ENCODE results near the gene LAMA5. TPM values are rescaled to one million over a fixed set of nuclear protein-coding genes. Genes with fewer than 3 reads are reported as not detected.

The LAMA5 gene
- total RNA-seq, 6 experiments from 2014 or later = 30.3 to 80.8 (median 47.1) TPM

DNA sequence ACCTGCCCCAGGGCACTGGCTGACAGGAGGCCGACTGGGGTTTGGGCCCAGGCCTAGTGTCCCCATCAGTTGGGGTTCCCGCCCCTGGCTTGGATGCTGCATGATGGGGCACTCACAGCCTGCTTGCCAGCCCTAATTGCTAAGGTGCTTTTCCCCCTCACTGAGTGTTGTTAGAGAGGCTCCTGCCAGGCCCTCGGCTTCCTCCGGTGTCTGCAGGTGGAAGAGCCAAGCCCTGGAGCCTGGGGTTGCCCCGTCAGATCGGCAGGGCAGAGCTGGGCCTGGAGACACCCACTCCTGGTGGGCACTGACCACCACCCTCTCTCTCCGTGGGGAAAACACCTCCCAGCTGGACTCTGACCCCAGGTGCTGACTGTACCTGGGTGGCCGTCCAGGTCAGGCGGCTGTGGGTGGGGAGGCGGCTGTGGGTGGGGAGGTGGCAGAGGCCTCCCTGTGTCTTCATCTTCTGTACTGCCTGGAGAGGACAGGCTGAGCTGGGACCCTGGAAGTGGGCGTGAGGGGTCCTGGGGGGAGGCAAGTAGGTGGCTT lies 46.0 kb upstream of the LAMA5 start:
- no peaks in the 10 kb centered on the region for H3K27me3 ChIP-seq
- no CpG with 5 or more reads among the region's 11 CpGs for WGBS (ENCODE audit: insufficient coverage, low coverage, low lambda C conversion rate, missing lambda C conversion rate)
- H3K36me3 ChIP-seq = no peaks in the 10 kb centered on the region
- DNase-seq (no peak), ATAC-seq (no peak)
- intact Hi-C loops (cut with DNase I) = loop anchor here in 1 of 2 donors (10.0 kb wide), 1 partner anchor 372 kb away; no protein-coding TSS in a partner anchor
- TF ChIP-seq CTCF (IDR thresholded peaks at IDR 0.05) (no peak), POLR2A (IDR thresholded peaks at IDR 0.05) (no peak)
- H3K4me1 ChIP-seq = peaks cover 0 to 4% (median 0%) of the 10 kb centered on the region in 4 donors
- H3K4me3 ChIP-seq = no peak overlapping the region
- no peaks in the 10 kb centered on the region for H3K9me3 ChIP-seq
- no peak overlapping the region for H3K27ac ChIP-seq

DNA sequence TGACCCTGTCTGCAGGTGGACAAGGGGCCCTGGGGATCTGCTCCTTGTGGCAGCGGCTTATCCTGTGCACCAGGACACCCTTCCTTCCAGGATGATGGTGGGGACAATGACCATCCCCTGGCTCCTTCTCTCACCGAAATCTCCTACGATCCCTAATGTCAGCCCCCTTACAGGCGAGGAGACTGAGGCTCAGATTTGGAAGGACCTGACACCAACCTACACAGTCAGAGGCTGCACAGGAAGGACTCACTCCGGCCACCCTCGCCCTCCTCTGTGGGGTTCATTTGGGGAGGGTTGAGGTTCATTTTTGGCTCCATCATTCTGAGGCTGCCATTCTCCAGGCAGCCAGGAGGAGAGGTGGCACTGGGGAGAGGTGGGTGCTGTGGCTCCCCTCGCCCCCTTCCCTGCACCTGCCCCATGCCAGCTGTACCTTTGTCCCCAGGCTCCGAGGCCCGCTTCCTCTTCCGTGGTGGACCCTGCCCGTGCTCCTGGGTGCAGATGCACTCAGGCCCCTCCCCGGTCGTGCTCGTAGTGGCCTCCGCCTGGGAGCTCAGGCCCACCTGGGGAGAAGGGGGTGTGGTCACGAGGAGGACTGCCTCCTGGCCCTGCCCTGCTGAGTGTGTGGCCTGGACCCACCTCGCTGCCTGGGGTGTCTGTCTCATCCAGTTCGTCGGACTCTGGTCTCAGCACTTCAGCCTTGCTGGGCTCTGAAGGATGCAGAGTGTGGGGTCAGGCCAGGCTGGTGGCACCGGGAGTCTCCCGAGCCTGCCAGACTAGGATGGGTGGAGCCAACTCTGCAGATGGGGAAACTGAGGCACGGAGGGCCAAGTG lies 45.3 kb upstream of the LAMA5 start:
- no peak overlapping the region for H3K27ac ChIP-seq
- peaks cover 0 to 7% (median 0%) of the 10 kb centered on the region in 4 donors for H3K4me1 ChIP-seq
- TF ChIP-seq POLR2A (IDR thresholded peaks at IDR 0.05) = no peak
- TF ChIP-seq CTCF (IDR thresholded peaks at IDR 0.05) = no peak
- ATAC-seq (no peak), DNase-seq (no peak)
- H3K4me3 ChIP-seq = no peak overlapping the region
- no peaks in the 10 kb centered on the region for H3K36me3 ChIP-seq
- 71% methylated on average over 8 of the region's 22 CpGs for WGBS (ENCODE audit: insufficient coverage, low coverage, low lambda C conversion rate, missing lambda C conversion rate)
- H3K9me3 ChIP-seq = no peaks in the 10 kb centered on the region
- no peaks in the 10 kb centered on the region for H3K27me3 ChIP-seq
- intact Hi-C loops (cut with DNase I) = loop anchor here in 1 of 2 donors (10.0 kb wide), 1 partner anchor 372 kb away; no protein-coding TSS in a partner anchor

GRCh38 chr20:62411479-62412193 lies 44.5 kb upstream of the LAMA5 start:
- Histone ChIP-seq H3K27ac (no peak overlapping the region), H3K36me3 (no peaks in the 10 kb centered on the region), H3K4me3 (no peak overlapping the region), H3K9me3 (no peaks in the 10 kb centered on the region), H3K27me3 (no peaks in the 10 kb centered on the region), H3K4me1 (peaks cover 0 to 8% (median 0%) of the 10 kb centered on the region in 4 donors)
- WGBS (ENCODE audit: insufficient coverage, low coverage, low lambda C conversion rate, missing lambda C conversion rate) = 30% methylated on average over 4 of the region's 24 CpGs
- DNase-seq (no peak), ATAC-seq (no peak)
- intact Hi-C loops (cut with DNase I) = loop anchor here in 1 of 2 donors (10.0 kb wide), 1 partner anchor 373 kb away; no protein-coding TSS in a partner anchor
- no peak for TF ChIP-seq POLR2A (IDR thresholded peaks at IDR 0.05)

GRCh38 chr20:62410746-62411478 lies 43.8 kb upstream of the LAMA5 start:
- intact Hi-C loops (cut with DNase I) = loop anchor here in 1 of 2 donors (10.0 kb wide), 1 partner anchor 374 kb away; no protein-coding TSS in a partner anchor
- no peak for ATAC-seq
- H3K27me3 ChIP-seq = no peaks in the 10 kb centered on the region
- no CpG with 5 or more reads among the region's 19 CpGs for WGBS (ENCODE audit: insufficient coverage, low coverage, low lambda C conversion rate, missing lambda C conversion rate)
- peaks cover 0 to 15% (median 3%) of the 10 kb centered on the region in 4 donors for H3K4me1 ChIP-seq
- H3K4me3 ChIP-seq = no peak overlapping the region
- H3K36me3 ChIP-seq = no peaks in the 10 kb centered on the region
- TF ChIP-seq CTCF (IDR thresholded peaks at IDR 0.05) = no peak
- no peak for DNase-seq
- no peaks in the 10 kb centered on the region for H3K9me3 ChIP-seq
- no peak overlapping the region for H3K27ac ChIP-seq

All from right lobe of liver (tissue), 6 donors.